ENCODE results near the gene PPIL6.

The PPIL6 gene

GRCh38 chr6:109393886-109394281, 46.5 kb downstream of the PPIL6 start:
- TF ChIP-seq EGR1 (IDR thresholded peaks at IDR 0.05) (no peak), TAF1 (IDR thresholded peaks at IDR 0.05; ENCODE audit: low read depth) (no peak), TCF12 (IDR thresholded peaks at IDR 0.05; ENCODE audit: low read depth) (no peak)

- no peak for TF ChIP-seq CREB1 (IDR thresholded peaks at IDR 0.05; ENCODE audit: low read depth)
- no peak for TF ChIP-seq REST (IDR thresholded peaks at IDR 0.05; ENCODE audit: low read depth)
- no peak for TF ChIP-seq MAX (IDR thresholded peaks at IDR 0.05)
- TF ChIP-seq USF1 (IDR thresholded peaks at IDR 0.05) = no peak
- no peak for TF ChIP-seq NFIC (IDR thresholded peaks at IDR 0.05)
- TF ChIP-seq FOXM1 (IDR thresholded peaks at IDR 0.05; ENCODE audit: borderline replicate concordance, low read depth) = no peak
- TF ChIP-seq EP300 (IDR thresholded peaks at IDR 0.05; ENCODE audit: borderline replicate concordance) = no peak
- no peak for TF ChIP-seq RAD21 (IDR thresholded peaks at IDR 0.05; ENCODE audit: low read depth)
- TF ChIP-seq ZBTB7A (IDR thresholded peaks at IDR 0.05; ENCODE audit: low read depth) = no peak
- no peak for TF ChIP-seq EGR1 (IDR thresholded peaks at IDR 0.05)
- TF ChIP-seq TCF12 (IDR thresholded peaks at IDR 0.05; ENCODE audit: low read depth) = no peak
- no peak for TF ChIP-seq TAF1 (IDR thresholded peaks at IDR 0.05; ENCODE audit: low read depth)
- TF ChIP-seq YY1 (IDR thresholded peaks at IDR 0.05; ENCODE audit: low read depth) = no peak
- TF ChIP-seq TEAD4 (IDR thresholded peaks at IDR 0.05) = no peak
- TF ChIP-seq CEBPB (IDR thresholded peaks at IDR 0.05) = no peak
Measured at GRCh38 chr6:109393157-109393885, 47.1 kb downstream of the PPIL6 start.

GRCh38 chr6:109389650-109390274, 50.7 kb downstream of the PPIL6 start:
- TF ChIP-seq ZBTB7A (IDR thresholded peaks at IDR 0.05; ENCODE audit: low read depth) (no peak), RAD21 (IDR thresholded peaks at IDR 0.05; ENCODE audit: low read depth) (no peak), EP300 (IDR thresholded peaks at IDR 0.05; ENCODE audit: borderline replicate concordance) (no peak), TEAD4 (IDR thresholded peaks at IDR 0.05) (no peak), USF1 (IDR thresholded peaks at IDR 0.05) (no peak), TCF12 (IDR thresholded peaks at IDR 0.05; ENCODE audit: low read depth) (no peak), CEBPB (IDR thresholded peaks at IDR 0.05) (no peak), EGR1 (IDR thresholded peaks at IDR 0.05) (no peak), FOXM1 (IDR thresholded peaks at IDR 0.05; ENCODE audit: borderline replicate concordance, low read depth) (no peak), CREB1 (IDR thresholded peaks at IDR 0.05; ENCODE audit: low read depth) (no peak), TAF1 (IDR thresholded peaks at IDR 0.05; ENCODE audit: low read depth) (no peak)

- no peak for TF ChIP-seq EP300 (IDR thresholded peaks at IDR 0.05; ENCODE audit: borderline replicate concordance)
- TF ChIP-seq TAF1 (IDR thresholded peaks at IDR 0.05; ENCODE audit: low read depth) = no peak
- TF ChIP-seq REST (IDR thresholded peaks at IDR 0.05; ENCODE audit: low read depth) = no peak
- no peak for TF ChIP-seq USF1 (IDR thresholded peaks at IDR 0.05)
Measured at GRCh38 chr6:109388265-109388664, 52.2 kb downstream of the PPIL6 start.

- TF ChIP-seq TAF1 (IDR thresholded peaks at IDR 0.05; ENCODE audit: low read depth) (no peak), YY1 (IDR thresholded peaks at IDR 0.05; ENCODE audit: low read depth) (no peak), FOXM1 (IDR thresholded peaks at IDR 0.05; ENCODE audit: borderline replicate concordance, low read depth) (no peak), EP300 (IDR thresholded peaks at IDR 0.05; ENCODE audit: borderline replicate concordance) (no peak), NFIC (IDR thresholded peaks at IDR 0.05) (no peak), ZBTB7A (IDR thresholded peaks at IDR 0.05; ENCODE audit: low read depth) (no peak), MAX (IDR thresholded peaks at IDR 0.05) (no peak), USF1 (IDR thresholded peaks at IDR 0.05) (no peak), RAD21 (IDR thresholded peaks at IDR 0.05; ENCODE audit: low read depth) (no peak), TEAD4 (IDR thresholded peaks at IDR 0.05) (no peak), EGR1 (IDR thresholded peaks at IDR 0.05) (no peak)
Measured at GRCh38 chr6:109383438-109383940, 56.9 kb downstream of the PPIL6 start.

Data from Ishikawa (cell line).